HepG2 (cell line): ENCODE measurements around the gene C14orf93. TPM values are rescaled to one million over a fixed set of nuclear protein-coding genes. Genes with fewer than 3 reads are reported as not detected.

Experiments used
- ATAD3A ChIP-seq: sonication (generic); formaldehyde crosslinking; IDR thresholded peaks from 2 replicates; pipeline ENCODE4 v1.4.0; 2020; ENCODE audit warnings: missing genetic modification reagents
- BRD4 ChIP-seq: sonication (generic); formaldehyde crosslinking; IDR thresholded peaks from 2 replicates; pipeline ENCODE4 v1.4.0; 2020; ENCODE audit warnings: missing genetic modification reagents
- CHCHD3 ChIP-seq: sonication (generic); formaldehyde crosslinking; IDR thresholded peaks from 2 replicates; pipeline ENCODE4 v1.8.0; 2022; ENCODE audit warnings: mild to moderate bottlenecking, missing genetic modification reagents, moderate library complexity
- FOXA1 ChIP-seq, 2 experiments: fragments of 450-650 bp in 1 of 2; sonication (generic) in 1 of 2; formaldehyde crosslinking in 1 of 2; IDR thresholded peaks; 2 replicates each; pipeline versions ENCODE4 v1.4.0 to v1.6.1; 2016 to 2020; ENCODE audit warnings: missing genetic modification reagents in 1 of 2
- FOXJ3 ChIP-seq: sonication (generic); formaldehyde crosslinking; IDR thresholded peaks from 2 replicates; pipeline ENCODE4 v1.4.0; 2020; ENCODE audit warnings: missing genetic modification reagents, mild to moderate bottlenecking, borderline replicate concordance
- MATR3 ChIP-seq: sonication (generic); formaldehyde crosslinking; IDR thresholded peaks from 2 replicates; pipeline ENCODE4 v1.4.0; 2020; ENCODE audit warnings: missing genetic modification reagents
- MTA1 ChIP-seq: sonication (generic); formaldehyde crosslinking; IDR thresholded peaks from 2 replicates; pipeline ENCODE4 v1.4.0; 2020; ENCODE audit warnings: missing genetic modification reagents, mild to moderate bottlenecking, borderline replicate concordance
- MXI1 ChIP-seq: IDR thresholded peaks from 3 replicates; pipeline ENCODE4 v1.6.1; 2012; ENCODE audit warnings: low read depth, low read length, inconsistent platforms, borderline replicate concordance
- NRL ChIP-seq: sonication (generic); formaldehyde crosslinking; IDR thresholded peaks from 2 replicates; pipeline ENCODE4 v1.5.0; 2020; ENCODE audit warnings: missing genetic modification reagents, mild to moderate bottlenecking, moderate library complexity, borderline replicate concordance
- RXRB ChIP-seq: IDR thresholded peaks from 2 replicates; pipeline ENCODE4 v1.6.1; 2016; ENCODE audit warnings: borderline replicate concordance, missing genetic modification reagents, missing compliant biosample characterization
- TEAD3 ChIP-seq: optimal IDR thresholded peaks from 2 replicates; pipeline ENCODE3; 2016; ENCODE audit warnings: borderline replicate concordance
- ZBTB38 ChIP-seq: sonication (generic); formaldehyde crosslinking; IDR thresholded peaks from 2 replicates; pipeline ENCODE4 v1.5.1; 2020; ENCODE audit warnings: mild to moderate bottlenecking, missing genetic modification reagents
- ZBTB8A ChIP-seq: sonication (generic); formaldehyde crosslinking; IDR thresholded peaks from 2 replicates; pipeline ENCODE4 v1.4.0; 2020; ENCODE audit warnings: mild to moderate bottlenecking, low read depth, missing genetic modification reagents, borderline replicate concordance
- ZNF101 ChIP-seq: sonication (generic); formaldehyde crosslinking; IDR thresholded peaks from 2 replicates; pipeline ENCODE4 v1.4.0; 2020; ENCODE audit warnings: mild to moderate bottlenecking, low read depth, missing genetic modification reagents, borderline replicate concordance
- ZNF207 ChIP-seq: fragments of 450-650 bp; IDR thresholded peaks from 2 replicates; pipeline ENCODE4 v1.6.1; 2016; ENCODE audit warnings: antibody characterized with exemption, borderline replicate concordance
- ZNF644 ChIP-seq: IDR thresholded peaks from 2 replicates; pipeline ENCODE4 v1.6.1; 2016; ENCODE audit warnings: low read depth
- polyA plus RNA-seq, 8 experiments: library from polyadenylated mRNA; depleted of rRNA in 3 of 8; stranded (reverse) in 7 of 8; unstranded in 1 of 8; fragments of >200 nt; fragmentation: Illumina TruSeq in 4 of 8; extraction: Trizol in 4 of 8; gene quantifications; 2 replicates each; pipeline versions ENCODE4 v1.2.1 to v1.2.3, GENCODE V29; 2011 to 2016; ENCODE audit warnings: low read depth in 4 of 8, missing spikeins in 1 of 8, mixed read lengths in 1 of 8; ENCODE audit not compliant: insufficient read depth in 1 of 8
- total RNA-seq, 5 experiments: library from RNA; depleted of rRNA; stranded (reverse); fragments of >200 nt; fragmentation: Illumina TruSeq; extraction: Trizol; gene quantifications; 2 replicates each; pipeline ENCODE4 v1.2.3, GENCODE V29; 2016; ENCODE audit warnings: low read depth in 1 of 5
- TF ChIP-seq, protein P1 (sequence below): sonication (generic); formaldehyde crosslinking; IDR thresholded peaks from 2 replicates; pipeline ENCODE4 v1.5.0; 2020; ENCODE audit warnings: mild to moderate bottlenecking, missing genetic modification reagents, borderline replicate concordance
- TF ChIP-seq, protein P2 (sequence below): sonication (generic); formaldehyde crosslinking; IDR thresholded peaks from 2 replicates; pipeline ENCODE4 v1.8.0; 2022; ENCODE audit warnings: mild to moderate bottlenecking, missing genetic modification reagents, moderate library complexity
- TF ChIP-seq, protein P3 (sequence below): sonication (generic); formaldehyde crosslinking; IDR thresholded peaks from 2 replicates; pipeline ENCODE4 v1.5.0; 2020; ENCODE audit warnings: mild to moderate bottlenecking, low read depth, missing genetic modification reagents, borderline replicate concordance
- TF ChIP-seq, protein P4 (sequence below): sonication (generic); formaldehyde crosslinking; conservative IDR thresholded peaks from 2 replicates; pipeline ENCODE4 v1.5.0; 2020; ENCODE audit warnings: missing genetic modification reagents
- TF ChIP-seq, protein P5 (sequence below): sonication (generic); formaldehyde crosslinking; IDR thresholded peaks from 2 replicates; pipeline ENCODE4 v1.8.1; 2023; ENCODE audit warnings: missing genetic modification reagents, inconsistent platforms, borderline replicate concordance

The C14orf93 gene
- total and polyA plus RNA-seq, 2 of the 13 experiments (the other 11 are each of a cell fraction or from before 2014, with no cell fraction given), result 11.4 to 22.5 TPM

DNA sequence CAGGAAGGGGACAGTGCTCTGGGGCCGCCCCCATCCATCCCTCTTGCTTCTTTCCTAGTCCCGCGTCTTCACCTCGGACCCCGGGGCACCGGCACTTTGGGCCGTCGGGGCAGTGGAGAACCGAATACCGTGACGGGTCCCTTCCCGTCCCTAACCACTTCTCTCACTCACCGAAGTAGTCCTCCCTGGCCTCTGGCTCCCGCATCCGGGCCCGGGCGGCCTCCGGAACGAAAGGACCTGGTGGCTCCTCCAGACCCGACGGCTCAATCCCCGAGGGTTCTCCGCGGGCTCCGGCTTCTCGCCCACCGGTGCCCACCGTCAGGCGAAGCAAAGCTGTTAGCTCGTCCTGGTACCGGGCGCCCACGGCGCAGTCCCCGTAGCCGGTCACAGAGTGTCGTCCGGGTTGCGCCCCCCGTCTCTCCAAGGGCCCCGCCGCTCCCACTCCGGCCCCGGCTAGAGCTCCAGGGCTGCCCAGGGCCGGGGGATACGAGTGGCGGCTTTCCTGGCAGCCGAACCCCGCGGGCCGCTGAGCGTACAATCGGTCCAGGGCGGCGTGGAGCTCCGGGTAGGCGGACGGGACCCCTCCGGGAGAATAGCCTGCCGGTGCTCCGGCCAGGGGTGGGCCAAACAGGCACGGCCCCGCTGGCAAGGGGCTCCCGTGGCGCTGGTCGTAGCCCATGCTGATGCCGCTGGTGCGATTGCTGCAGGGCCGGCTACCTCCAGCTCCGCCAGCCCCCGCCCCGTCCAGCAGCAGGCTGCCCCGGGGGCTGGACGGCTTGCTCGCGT, 28.7 kb downstream of the C14orf93 start (continued):
- TF ChIP-seq, protein P1, sequence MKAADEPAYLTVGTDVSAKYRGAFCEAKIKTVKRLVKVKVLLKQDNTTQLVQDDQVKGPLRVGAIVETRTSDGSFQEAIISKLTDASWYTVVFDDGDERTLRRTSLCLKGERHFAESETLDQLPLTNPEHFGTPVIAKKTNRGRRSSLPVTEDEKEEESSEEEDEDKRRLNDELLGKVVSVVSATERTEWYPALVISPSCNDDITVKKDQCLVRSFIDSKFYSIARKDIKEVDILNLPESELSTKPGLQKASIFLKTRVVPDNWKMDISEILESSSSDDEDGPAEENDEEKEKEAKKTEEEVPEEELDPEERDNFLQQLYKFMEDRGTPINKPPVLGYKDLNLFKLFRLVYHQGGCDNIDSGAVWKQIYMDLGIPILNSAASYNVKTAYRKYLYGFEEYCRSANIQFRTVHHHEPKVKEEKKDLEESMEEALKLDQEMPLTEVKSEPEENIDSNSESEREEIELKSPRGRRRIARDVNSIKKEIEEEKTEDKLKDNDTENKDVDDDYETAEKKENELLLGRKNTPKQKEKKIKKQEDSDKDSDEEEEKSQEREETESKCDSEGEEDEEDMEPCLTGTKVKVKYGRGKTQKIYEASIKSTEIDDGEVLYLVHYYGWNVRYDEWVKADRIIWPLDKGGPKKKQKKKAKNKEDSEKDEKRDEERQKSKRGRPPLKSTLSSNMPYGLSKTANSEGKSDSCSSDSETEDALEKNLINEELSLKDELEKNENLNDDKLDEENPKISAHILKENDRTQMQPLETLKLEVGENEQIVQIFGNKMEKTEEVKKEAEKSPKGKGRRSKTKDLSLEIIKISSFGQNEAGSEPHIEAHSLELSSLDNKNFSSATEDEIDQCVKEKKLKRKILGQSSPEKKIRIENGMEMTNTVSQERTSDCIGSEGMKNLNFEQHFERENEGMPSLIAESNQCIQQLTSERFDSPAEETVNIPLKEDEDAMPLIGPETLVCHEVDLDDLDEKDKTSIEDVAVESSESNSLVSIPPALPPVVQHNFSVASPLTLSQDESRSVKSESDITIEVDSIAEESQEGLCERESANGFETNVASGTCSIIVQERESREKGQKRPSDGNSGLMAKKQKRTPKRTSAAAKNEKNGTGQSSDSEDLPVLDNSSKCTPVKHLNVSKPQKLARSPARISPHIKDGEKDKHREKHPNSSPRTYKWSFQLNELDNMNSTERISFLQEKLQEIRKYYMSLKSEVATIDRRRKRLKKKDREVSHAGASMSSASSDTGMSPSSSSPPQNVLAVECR (CRISPR knock-in tag), result no peak
- TF ChIP-seq BRD4 (CRISPR knock-in tag) (no peak), RXRB (no peak; the same call in none of the 2 replicates), ZNF207 (no peak), NRL (CRISPR knock-in tag) (no peak), CHCHD3 (CRISPR knock-in tag) (no peak), ZNF101 (0 out of 2 replicates have a peak, but pooled peaks have one; percentile 25), ZBTB8A (CRISPR knock-in tag) (no peak; the same call in 1 of the 2 replicates), MTA1 (CRISPR knock-in tag) (peak; percentile 63), MXI1 (no peak), ZBTB38 (CRISPR knock-in tag) (no peak), MATR3 (CRISPR knock-in tag) (no peak), TEAD3 (no peak), FOXJ3 (no peak), FOXA1 (IDR thresholded peaks at IDR 0.05) (no peak), FOXA1 (CRISPR knock-in tag; IDR thresholded peaks at IDR 0.05) (no peak), ATAD3A (CRISPR knock-in tag) (no peak), ZNF644 (no peak)
- TF ChIP-seq, protein P2, sequence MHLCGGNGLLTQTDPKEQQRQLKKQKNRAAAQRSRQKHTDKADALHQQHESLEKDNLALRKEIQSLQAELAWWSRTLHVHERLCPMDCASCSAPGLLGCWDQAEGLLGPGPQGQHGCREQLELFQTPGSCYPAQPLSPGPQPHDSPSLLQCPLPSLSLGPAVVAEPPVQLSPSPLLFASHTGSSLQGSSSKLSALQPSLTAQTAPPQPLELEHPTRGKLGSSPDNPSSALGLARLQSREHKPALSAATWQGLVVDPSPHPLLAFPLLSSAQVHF, result no peak
- TF ChIP-seq, protein P3, sequence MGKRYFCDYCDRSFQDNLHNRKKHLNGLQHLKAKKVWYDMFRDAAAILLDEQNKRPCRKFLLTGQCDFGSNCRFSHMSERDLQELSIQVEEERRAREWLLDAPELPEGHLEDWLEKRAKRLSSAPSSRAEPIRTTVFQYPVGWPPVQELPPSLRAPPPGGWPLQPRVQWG, result no peak
- TF ChIP-seq, protein P4, sequence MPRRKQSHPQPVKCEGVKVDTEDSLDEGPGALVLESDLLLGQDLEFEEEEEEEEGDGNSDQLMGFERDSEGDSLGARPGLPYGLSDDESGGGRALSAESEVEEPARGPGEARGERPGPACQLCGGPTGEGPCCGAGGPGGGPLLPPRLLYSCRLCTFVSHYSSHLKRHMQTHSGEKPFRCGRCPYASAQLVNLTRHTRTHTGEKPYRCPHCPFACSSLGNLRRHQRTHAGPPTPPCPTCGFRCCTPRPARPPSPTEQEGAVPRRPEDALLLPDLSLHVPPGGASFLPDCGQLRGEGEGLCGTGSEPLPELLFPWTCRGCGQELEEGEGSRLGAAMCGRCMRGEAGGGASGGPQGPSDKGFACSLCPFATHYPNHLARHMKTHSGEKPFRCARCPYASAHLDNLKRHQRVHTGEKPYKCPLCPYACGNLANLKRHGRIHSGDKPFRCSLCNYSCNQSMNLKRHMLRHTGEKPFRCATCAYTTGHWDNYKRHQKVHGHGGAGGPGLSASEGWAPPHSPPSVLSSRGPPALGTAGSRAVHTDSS (CRISPR knock-in tag), result no peak
- TF ChIP-seq, protein P5, sequence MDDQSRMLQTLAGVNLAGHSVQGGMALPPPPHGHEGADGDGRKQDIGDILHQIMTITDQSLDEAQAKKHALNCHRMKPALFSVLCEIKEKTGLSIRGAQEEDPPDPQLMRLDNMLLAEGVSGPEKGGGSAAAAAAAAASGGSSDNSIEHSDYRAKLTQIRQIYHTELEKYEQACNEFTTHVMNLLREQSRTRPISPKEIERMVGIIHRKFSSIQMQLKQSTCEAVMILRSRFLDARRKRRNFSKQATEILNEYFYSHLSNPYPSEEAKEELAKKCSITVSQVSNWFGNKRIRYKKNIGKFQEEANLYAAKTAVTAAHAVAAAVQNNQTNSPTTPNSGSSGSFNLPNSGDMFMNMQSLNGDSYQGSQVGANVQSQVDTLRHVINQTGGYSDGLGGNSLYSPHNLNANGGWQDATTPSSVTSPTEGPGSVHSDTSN (CRISPR knock-in tag), result no peak
